ENCODE results near the gene LRRC3. TPM values are rescaled to one million over a fixed set of nuclear protein-coding genes. Genes with fewer than 3 reads are reported as not detected.

Gene LRRC3
- total RNA-seq, 1 donor from 2014 or later = 3.0 TPM

GRCh38 chr21:44448651-44449131 lies 6.6 kb upstream of the LRRC3 start:
- no peak overlapping the region for H3K4me3 ChIP-seq (ENCODE audit: low read depth, low read length)
- no peak for TF ChIP-seq CTCF (conservative IDR thresholded peaks at IDR 0.05; ENCODE audit: low read depth, low read length)

GRCh38 chr21:44449473-44450363 lies 5.6 kb upstream of the LRRC3 start:
- DNase-seq (ENCODE audit: low read depth) = no peak
- H3K4me3 ChIP-seq (ENCODE audit: low read depth, low read length) = no peak overlapping the region
- no peak for TF ChIP-seq CTCF (conservative IDR thresholded peaks at IDR 0.05; ENCODE audit: low read depth, low read length)

More at GRCh38 chr21:44448651-44449131, 6.6 kb upstream of the LRRC3 start:
- no peak for DNase-seq (ENCODE audit: low read depth)

GRCh38 chr21:44450402-44450801 lies 4.9 kb upstream of the LRRC3 start:
- DNase-seq (ENCODE audit: low read depth) = no peak
- H3K4me3 ChIP-seq (ENCODE audit: low read depth, low read length) = no peak overlapping the region
- no peak for TF ChIP-seq CTCF (conservative IDR thresholded peaks at IDR 0.05; ENCODE audit: low read depth, low read length)

GRCh38 chr21:44450999-44451398 lies 4.3 kb upstream of the LRRC3 start:
- no peak for DNase-seq (ENCODE audit: low read depth)
- no peak overlapping the region for H3K4me3 ChIP-seq (ENCODE audit: low read depth, low read length)
- no peak for TF ChIP-seq CTCF (conservative IDR thresholded peaks at IDR 0.05; ENCODE audit: low read depth, low read length)

GRCh38 chr21:44453120-44453519 lies 2.2 kb upstream of the LRRC3 start:
- DNase-seq (ENCODE audit: low read depth) = no peak
- no peak for TF ChIP-seq CTCF (conservative IDR thresholded peaks at IDR 0.05; ENCODE audit: low read depth, low read length)

GRCh38 chr21:44454058-44454457 lies 1.3 kb upstream of the LRRC3 start:
- no peak for TF ChIP-seq CTCF (conservative IDR thresholded peaks at IDR 0.05; ENCODE audit: low read depth, low read length)
- no peak for DNase-seq (ENCODE audit: low read depth)
- no peak overlapping the region for H3K4me3 ChIP-seq (ENCODE audit: low read depth, low read length)

More at GRCh38 chr21:44453120-44453519, 2.2 kb upstream of the LRRC3 start:
- no peak overlapping the region for H3K4me3 ChIP-seq (ENCODE audit: low read depth, low read length)

Measured in epithelial cell of proximal tubule (primary cell).